Sigmoid colon (tissue), 3 donors: ENCODE results near the gene SDK1.

Experiments used
- CTCF ChIP-seq, 4 experiments: fragments of 450-650 bp in 3 of 4; fragments of 200-600 bp in 1 of 4; IDR thresholded peaks; one replicate each; pipeline ENCODE4 v1.5.1; 2016 to 2019; ENCODE audit warnings: antibody characterized with exemption in 4 of 4, mild to moderate bottlenecking in 3 of 4, moderate library complexity in 2 of 4
- POLR2A ChIP-seq, 2 donors: fragments of 450-650 bp; IDR thresholded peaks; one replicate each; pipeline ENCODE4 v1.6.1; 2016; ENCODE audit warnings: antibody characterized with exemption in 2 of 2, mild to moderate bottlenecking in 2 of 2, moderate library complexity in 2 of 2

DNA sequence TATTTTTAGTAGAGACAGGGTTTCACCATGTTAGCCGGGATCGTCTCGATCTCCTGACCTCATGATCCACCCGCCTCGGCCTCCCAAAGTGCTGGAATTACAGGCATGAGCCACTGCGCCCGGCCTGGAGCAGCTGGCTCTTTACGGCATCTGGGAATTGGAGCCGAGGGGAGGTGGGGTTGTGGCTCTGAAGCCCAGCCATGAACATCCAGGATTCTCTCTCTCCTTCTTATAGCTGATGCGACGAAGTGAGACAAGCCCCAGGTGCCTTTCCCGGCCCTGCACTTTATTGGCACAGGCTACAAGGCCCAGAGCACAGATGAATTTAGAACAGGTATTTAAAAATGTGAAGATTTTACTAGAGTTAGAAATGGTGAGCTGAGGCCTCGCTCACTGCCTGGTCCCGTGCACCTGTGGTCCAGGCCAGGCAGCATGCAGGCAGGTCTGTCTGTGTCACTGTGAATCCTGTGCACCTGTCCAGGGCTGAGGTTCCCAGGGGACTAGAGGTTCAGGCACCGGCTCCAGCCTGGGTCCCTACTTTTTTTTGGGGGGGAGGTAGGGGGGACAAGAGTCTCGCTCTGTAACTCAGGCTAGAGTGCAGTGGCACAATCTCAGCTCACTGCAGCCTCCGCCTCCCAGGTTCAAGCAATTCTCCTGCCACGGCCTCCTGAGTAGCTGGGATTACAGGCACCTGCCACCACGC lies 1001.3 kb downstream of the SDK1 start:
- TF ChIP-seq POLR2A (IDR thresholded peaks at IDR 0.05) (no peak), CTCF (IDR thresholded peaks at IDR 0.05) (no peak)
